Activated CD8-positive, alpha-beta memory T cell treated with anti-CD3 and anti-CD28 coated beads, Interleukin-2, amount 50 U/mL, for 48 hours (primary cell): Measurements from ENCODE around the gene SERPIND1.
A peak's percentile ranks its signal among the peaks of the same experiment; 100 is the strongest.

Experiments used
- DNase-seq: peaks from one replicate; pipeline ENCODE4 v3.0.0-alpha.2; 2020

Gene SERPIND1

GRCh38 chr22:20776624-20777405, 2.9 kb downstream of the SERPIND1 start:
- DNase-seq = no peak

- DNase-seq = no peak
Observed at GRCh38 chr22:20777420-20778177, 3.7 kb downstream of the SERPIND1 start.

GRCh38 chr22:20779014-20779817, 5.3 kb downstream of the SERPIND1 start:
- DNase-seq = no peak

GRCh38 chr22:20779818-20780158, 5.9 kb downstream of the SERPIND1 start:
- DNase-seq = no peak

- DNase-seq = peak; percentile 77
Observed at GRCh38 chr22:20781272-20781990, 7.5 kb downstream of the SERPIND1 start.

GRCh38 chr22:20782083-20782482, 8.2 kb downstream of the SERPIND1 start:
- no peak for DNase-seq

GRCh38 chr22:20782596-20783299, 8.8 kb downstream of the SERPIND1 start:
- DNase-seq = no peak

- no peak for DNase-seq
Observed at GRCh38 chr22:20783300-20783673, 9.4 kb downstream of the SERPIND1 start.

- DNase-seq = no peak
Observed at GRCh38 chr22:20783844-20784723, 10.2 kb downstream of the SERPIND1 start.

GRCh38 chr22:20785415-20785814, 11.5 kb downstream of the SERPIND1 start:
- DNase-seq = no peak

- DNase-seq = no peak
Observed at GRCh38 chr22:20786048-20786447, 12.1 kb downstream of the SERPIND1 start.

- no peak for DNase-seq
Observed at GRCh38 chr22:20786536-20786979, 12.6 kb downstream of the SERPIND1 start.

- DNase-seq = no peak
Observed at GRCh38 chr22:20787223-20787622, 13.3 kb downstream of the SERPIND1 start.

GRCh38 chr22:20787746-20788626, 14.1 kb downstream of the SERPIND1 start:
- no peak for DNase-seq

GRCh38 chr22:20788627-20789344, 14.9 kb downstream of the SERPIND1 start:
- DNase-seq = no peak

GRCh38 chr22:20792221-20792965, 18.5 kb downstream of the SERPIND1 start:
- no peak for DNase-seq

- DNase-seq = no peak
Observed at GRCh38 chr22:20792966-20793728, 19.2 kb downstream of the SERPIND1 start.
